SK-N-SH treated with all-trans-retinoic acid at 6 μM for 48 hours (cell line): ENCODE data around the gene DDN.

ENCODE experiments used
- ATAC-seq: fragments of 200-7000 bp; cut with Tn5 transposase; 3 replicates; pipeline ENCODE4 v1.9.1; 2020; ENCODE audit warnings: mild to moderate bottlenecking, moderate library complexity
- ARNTL ChIP-seq: fragments of 450-650 bp; formaldehyde crosslinking; IDR thresholded peaks from 2 replicates; pipeline ENCODE4 v1.5.0; 2020; ENCODE audit warnings: low read depth, mild to moderate bottlenecking, moderate library complexity, borderline replicate concordance
- BACH2 ChIP-seq: fragments of 250-450 bp; sonication (Bioruptor Pico); IDR thresholded peaks from 2 replicates; pipeline ENCODE4 v1.9.0; 2021; ENCODE audit warnings: mild to moderate bottlenecking, borderline replicate concordance
- CREB5 ChIP-seq: fragments of 250-450 bp; sonication (Bioruptor Pico); IDR thresholded peaks from 2 replicates; pipeline ENCODE4 v1.5.1; 2020; ENCODE audit warnings: low read depth, mild to moderate bottlenecking, moderate library complexity
- CSDC2 ChIP-seq: fragments of 250-450 bp; sonication (Bioruptor Pico); IDR thresholded peaks from 2 replicates; pipeline ENCODE4 v1.5.0; 2020; ENCODE audit warnings: mild to moderate bottlenecking, moderate library complexity
- CSRNP3 ChIP-seq: fragments of 250-450 bp; sonication (Bioruptor Pico); IDR thresholded peaks from 2 replicates; pipeline ENCODE4 v1.5.1; 2021; ENCODE audit warnings: mild to moderate bottlenecking, moderate library complexity
- ESRRG ChIP-seq: fragments of 250-450 bp; sonication (Bioruptor Pico); IDR thresholded peaks from 2 replicates; pipeline ENCODE4 v1.6.1; 2021; ENCODE audit warnings: mild to moderate bottlenecking
- ISL1 ChIP-seq: fragments of 250-450 bp; sonication (Bioruptor Pico); IDR thresholded peaks from 2 replicates; pipeline ENCODE4 v2.1.2; 2022; ENCODE audit warnings: mild to moderate bottlenecking, moderate library complexity
- OSR1 ChIP-seq: fragments of 250-450 bp; sonication (Bioruptor Pico); IDR thresholded peaks from 2 replicates; pipeline ENCODE4 v1.8.0; 2022; ENCODE audit warnings: moderate library complexity, mild to moderate bottlenecking, inconsistent platforms
- PATZ1 ChIP-seq: fragments of 250-450 bp; sonication (Bioruptor Pico); IDR thresholded peaks from 2 replicates; pipeline ENCODE4 v1.8.0; 2020; ENCODE audit warnings: mild to moderate bottlenecking, moderate library complexity, borderline replicate concordance
- POU6F1 ChIP-seq: fragments of 250-450 bp; sonication (Bioruptor Pico); IDR thresholded peaks from 2 replicates; pipeline ENCODE4 v1.8.0; 2021; ENCODE audit warnings: low read depth, mild to moderate bottlenecking, moderate library complexity, borderline replicate concordance
- PPARA ChIP-seq: fragments of 250-450 bp; sonication (Bioruptor Pico); IDR thresholded peaks from 2 replicates; pipeline ENCODE4 v1.5.0; 2020; ENCODE audit warnings: mild to moderate bottlenecking, borderline replicate concordance
- RARB ChIP-seq: fragments of 250-450 bp; sonication (Bioruptor Pico); IDR thresholded peaks from 2 replicates; pipeline ENCODE4 v1.8.0; 2021; ENCODE audit warnings: mild to moderate bottlenecking, moderate library complexity
- TCF4 ChIP-seq: fragments of 250-450 bp; sonication (Bioruptor Pico); IDR thresholded peaks from 2 replicates; pipeline ENCODE4 v1.8.0; 2021; ENCODE audit warnings: mild to moderate bottlenecking, moderate library complexity, borderline replicate concordance
- TSHZ2 ChIP-seq: fragments of 250-450 bp; sonication (Bioruptor Pico); IDR thresholded peaks from 2 replicates; pipeline ENCODE4 v1.5.0; 2020; ENCODE audit warnings: mild to moderate bottlenecking, moderate library complexity
- ZNF565 ChIP-seq: fragments of 450-650 bp; formaldehyde crosslinking; conservative IDR thresholded peaks from 2 replicates; pipeline ENCODE4 v1.5.0; 2020; ENCODE audit warnings: low read depth, mild to moderate bottlenecking, moderate library complexity
- ZNF70 ChIP-seq: fragments of 450-650 bp; formaldehyde crosslinking; IDR thresholded peaks from 2 replicates; pipeline ENCODE4 v1.5.0; 2020; ENCODE audit warnings: mild to moderate bottlenecking, moderate library complexity
- ZNF8 ChIP-seq: fragments of 450-650 bp; formaldehyde crosslinking; IDR thresholded peaks from 2 replicates; pipeline ENCODE4 v1.5.0; 2020; ENCODE audit warnings: mild to moderate bottlenecking, moderate library complexity

Gene DDN

GRCh38 chr12:49019443-49020324, 20.5 kb upstream of the DDN start:
- peak; percentile 3; the same call in 2 of the 3 replicates for ATAC-seq

GRCh38 chr12:49019120-49019430, 19.9 kb upstream of the DDN start:
- peak; percentile 8; the same call in 2 of the 3 replicates for ATAC-seq
- TF ChIP-seq ZNF70 (CRISPR knock-in tag) (no peak), ZNF565 (CRISPR knock-in tag) (no peak), RARB (no peak), OSR1 (no peak), ARNTL (CRISPR knock-in tag) (no peak), ZNF8 (CRISPR knock-in tag) (no peak), CREB5 (CRISPR knock-in tag) (no peak), CSDC2 (no peak), ISL1 (CRISPR knock-in tag) (no peak), CSRNP3 (CRISPR knock-in tag) (no peak), TCF4 (CRISPR knock-in tag) (no peak), ESRRG (CRISPR knock-in tag) (no peak), POU6F1 (CRISPR knock-in tag) (no peak), PATZ1 (CRISPR knock-in tag) (no peak), TSHZ2 (CRISPR knock-in tag) (no peak)

More at GRCh38 chr12:49019443-49020324, 20.5 kb upstream of the DDN start:
- TF ChIP-seq ISL1 (CRISPR knock-in tag) (no peak), PATZ1 (CRISPR knock-in tag) (no peak; the same call in 1 of the 2 replicates), OSR1 (no peak), ZNF8 (CRISPR knock-in tag) (no peak), PPARA (CRISPR knock-in tag) (no peak), CSDC2 (no peak), POU6F1 (CRISPR knock-in tag) (no peak), ARNTL (CRISPR knock-in tag) (no peak), BACH2 (no peak), ESRRG (CRISPR knock-in tag) (no peak)
